ENCODE measurements around the gene SEPHS2.

The SEPHS2 gene

DNA sequence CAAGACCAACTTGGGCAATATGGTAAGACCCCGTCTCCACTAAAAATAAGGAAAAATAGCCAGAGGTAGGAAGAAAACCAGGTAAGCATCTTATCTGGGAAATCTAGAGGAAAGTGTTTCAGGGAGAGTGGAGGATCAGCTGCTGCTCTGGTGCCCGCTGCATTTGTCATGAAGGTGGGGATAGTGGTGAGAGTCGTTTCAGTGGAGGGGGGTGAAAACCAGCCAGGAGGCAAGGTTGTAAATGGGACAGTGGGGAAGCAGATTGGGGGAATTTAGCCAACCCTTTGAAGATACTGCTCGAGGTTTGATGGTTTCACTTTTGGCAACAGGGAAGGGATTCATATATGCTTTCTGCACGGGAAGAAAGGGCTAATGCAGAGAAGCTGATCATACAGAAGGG lies 24.7 kb downstream of the SEPHS2 start:
- peaks cover 55% of the 10 kb centered on the region for H3K36me3 ChIP-seq (ENCODE audit: insufficient read depth, insufficient read length, low read length)

GRCh38 chr16:30418350-30419181 lies 27.1 kb downstream of the SEPHS2 start:
- no peaks in the 10 kb centered on the region for H3K9me3 ChIP-seq (ENCODE audit: insufficient read depth, low read length)
- H3K27me3 ChIP-seq (ENCODE audit: insufficient read depth, insufficient read length), result no peaks in the 10 kb centered on the region
- peaks cover 2% of the 10 kb centered on the region for H3K4me1 ChIP-seq (ENCODE audit: insufficient read depth, insufficient read length)
- peak overlapping the region; percentile 60 for H3K4me3 ChIP-seq (ENCODE audit: insufficient read length, low read depth)
- peak overlapping the region; percentile 92 for H3K9ac ChIP-seq (ENCODE audit: insufficient read length, low read depth)
- peaks cover 45% of the 10 kb centered on the region for H3K36me3 ChIP-seq (ENCODE audit: insufficient read depth, insufficient read length, low read length)
- TF ChIP-seq SUZ12 (IDR thresholded peaks at IDR 0.05; ENCODE audit: extremely low read depth, insufficient read depth, insufficient read length), result no peak
- TF ChIP-seq ZNF274 (IDR thresholded peaks at IDR 0.05; ENCODE audit: low read depth, low read length), result no peak
- no peak for TF ChIP-seq YY1 (IDR thresholded peaks at IDR 0.05; ENCODE audit: insufficient read depth, insufficient read length)
- no peak for DNase-seq (ENCODE audit: low read depth, low spot score)

More for the DNA sequence above, 24.7 kb downstream of the SEPHS2 start:
- H3K27me3 ChIP-seq (ENCODE audit: insufficient read depth, insufficient read length), result no peaks in the 10 kb centered on the region
- no peak for DNase-seq (ENCODE audit: low read depth, low spot score)
- peaks cover 2% of the 10 kb centered on the region for H3K4me1 ChIP-seq (ENCODE audit: insufficient read depth, insufficient read length)
- TF ChIP-seq ZNF274 (IDR thresholded peaks at IDR 0.05; ENCODE audit: low read depth, low read length) (no peak), SUZ12 (IDR thresholded peaks at IDR 0.05; ENCODE audit: extremely low read depth, insufficient read depth, insufficient read length) (no peak), YY1 (IDR thresholded peaks at IDR 0.05; ENCODE audit: insufficient read depth, insufficient read length) (no peak)
- H3K9ac ChIP-seq (ENCODE audit: insufficient read length, low read depth), result no peak overlapping the region
- no peaks in the 10 kb centered on the region for H3K9me3 ChIP-seq (ENCODE audit: insufficient read depth, low read length)
- no peak overlapping the region for H3K4me3 ChIP-seq (ENCODE audit: insufficient read length, low read depth)

DNA sequence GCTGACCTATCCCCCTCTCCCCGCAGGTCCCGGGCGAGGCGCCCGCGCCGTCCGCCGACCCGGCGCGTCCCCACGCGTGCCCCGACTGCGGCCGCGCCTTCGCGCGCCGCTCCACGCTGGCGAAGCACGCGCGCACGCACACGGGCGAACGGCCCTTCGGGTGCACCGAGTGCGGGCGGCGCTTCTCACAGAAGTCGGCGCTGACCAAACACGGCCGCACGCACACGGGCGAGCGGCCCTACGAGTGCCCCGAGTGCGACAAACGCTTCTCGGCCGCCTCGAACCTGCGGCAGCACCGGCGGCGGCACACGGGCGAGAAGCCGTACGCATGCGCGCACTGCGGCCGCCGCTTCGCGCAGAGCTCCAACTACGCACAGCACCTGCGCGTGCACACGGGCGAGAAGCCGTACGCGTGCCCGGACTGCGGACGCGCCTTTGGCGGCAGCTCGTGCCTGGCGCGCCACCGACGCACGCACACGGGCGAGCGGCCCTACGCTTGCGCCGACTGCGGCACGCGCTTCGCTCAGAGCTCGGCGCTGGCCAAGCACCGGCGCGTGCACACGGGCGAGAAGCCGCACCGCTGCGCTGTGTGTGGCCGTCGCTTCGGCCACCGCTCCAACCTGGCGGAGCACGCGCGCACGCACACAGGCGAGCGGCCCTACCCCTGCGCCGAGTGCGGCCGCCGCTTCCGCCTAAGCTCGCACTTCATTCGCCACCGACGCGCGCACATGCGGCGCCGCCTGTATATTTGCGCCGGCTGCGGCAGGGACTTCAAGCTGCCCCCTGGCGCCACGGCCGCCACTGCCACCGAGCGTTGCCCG lies 27.9 kb downstream of the SEPHS2 start:
- H3K9me3 ChIP-seq (ENCODE audit: insufficient read depth, low read length), result no peaks in the 10 kb centered on the region
- peak overlapping the region; percentile 92 for H3K9ac ChIP-seq (ENCODE audit: insufficient read length, low read depth)
- DNase-seq (ENCODE audit: low read depth, low spot score), result peak; percentile 94
- peak overlapping the region; percentile 60 for H3K4me3 ChIP-seq (ENCODE audit: insufficient read length, low read depth)
- H3K4me1 ChIP-seq (ENCODE audit: insufficient read depth, insufficient read length), result peaks cover 2% of the 10 kb centered on the region
- H3K36me3 ChIP-seq (ENCODE audit: insufficient read depth, insufficient read length, low read length), result peaks cover 48% of the 10 kb centered on the region
- no peaks in the 10 kb centered on the region for H3K27me3 ChIP-seq (ENCODE audit: insufficient read depth, insufficient read length)
- TF ChIP-seq ZNF274 (IDR thresholded peaks at IDR 0.05; ENCODE audit: low read depth, low read length) (no peak), SUZ12 (IDR thresholded peaks at IDR 0.05; ENCODE audit: extremely low read depth, insufficient read depth, insufficient read length) (no peak), YY1 (IDR thresholded peaks at IDR 0.05; ENCODE audit: insufficient read depth, insufficient read length) (no peak)

- Histone ChIP-seq H3K9ac (ENCODE audit: insufficient read length, low read depth) (peak overlapping the region; percentile 92), H3K27me3 (ENCODE audit: insufficient read depth, insufficient read length) (no peaks in the 10 kb centered on the region), H3K4me1 (ENCODE audit: insufficient read depth, insufficient read length) (peaks cover 2% of the 10 kb centered on the region), H3K4me3 (ENCODE audit: insufficient read length, low read depth) (peak overlapping the region; percentile 60), H3K36me3 (ENCODE audit: insufficient read depth, insufficient read length, low read length) (peaks cover 49% of the 10 kb centered on the region), H3K9me3 (ENCODE audit: insufficient read depth, low read length) (no peaks in the 10 kb centered on the region)
- DNase-seq (ENCODE audit: low read depth, low spot score), result no peak
- no peak for TF ChIP-seq SUZ12 (IDR thresholded peaks at IDR 0.05; ENCODE audit: extremely low read depth, insufficient read depth, insufficient read length)
- no peak for TF ChIP-seq YY1 (IDR thresholded peaks at IDR 0.05; ENCODE audit: insufficient read depth, insufficient read length)
- no peak for TF ChIP-seq ZNF274 (IDR thresholded peaks at IDR 0.05; ENCODE audit: low read depth, low read length)
Observed at GRCh38 chr16:30416624-30417528, 28.8 kb downstream of the SEPHS2 start.

DNA sequence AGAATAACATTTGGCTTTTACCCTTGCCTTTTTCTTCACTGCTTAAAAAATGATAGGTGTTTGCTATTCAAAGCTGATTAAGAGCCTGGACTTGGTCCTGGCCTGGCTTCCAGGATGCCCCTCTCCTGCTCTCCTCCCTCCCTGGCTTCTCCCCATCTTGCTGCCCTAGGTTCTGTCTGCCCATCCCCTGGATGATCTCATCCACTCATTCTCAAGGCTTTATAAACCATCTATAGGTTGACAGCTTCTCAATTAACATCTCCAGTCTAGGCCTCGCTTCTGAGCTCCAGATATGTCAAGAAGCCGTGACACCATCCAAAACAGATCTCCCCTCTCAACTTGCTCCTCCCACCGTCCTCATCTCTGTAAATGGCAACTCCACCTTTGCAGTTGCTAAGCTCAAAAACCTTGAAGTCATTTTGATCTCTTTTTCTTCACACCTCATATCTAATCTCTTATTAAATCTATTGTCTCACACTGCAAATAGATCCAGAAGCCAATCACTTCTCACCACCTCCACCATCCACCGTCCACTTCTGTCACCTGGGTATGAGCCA lies 29.5 kb downstream of the SEPHS2 start:
- no peak for TF ChIP-seq YY1 (IDR thresholded peaks at IDR 0.05; ENCODE audit: insufficient read depth, insufficient read length)
- TF ChIP-seq ZNF274 (IDR thresholded peaks at IDR 0.05; ENCODE audit: low read depth, low read length), result no peak
- H3K27me3 ChIP-seq (ENCODE audit: insufficient read depth, insufficient read length), result no peaks in the 10 kb centered on the region
- H3K36me3 ChIP-seq (ENCODE audit: insufficient read depth, insufficient read length, low read length), result peaks cover 51% of the 10 kb centered on the region
- H3K4me3 ChIP-seq (ENCODE audit: insufficient read length, low read depth), result no peak overlapping the region
- no peak overlapping the region for H3K9ac ChIP-seq (ENCODE audit: insufficient read length, low read depth)
- no peak for DNase-seq (ENCODE audit: low read depth, low spot score)
- no peaks in the 10 kb centered on the region for H3K9me3 ChIP-seq (ENCODE audit: insufficient read depth, low read length)
- peaks cover 2% of the 10 kb centered on the region for H3K4me1 ChIP-seq (ENCODE audit: insufficient read depth, insufficient read length)

- TF ChIP-seq YY1 (IDR thresholded peaks at IDR 0.05; ENCODE audit: insufficient read depth, insufficient read length) (no peak), ZNF274 (IDR thresholded peaks at IDR 0.05; ENCODE audit: low read depth, low read length) (no peak), SUZ12 (IDR thresholded peaks at IDR 0.05; ENCODE audit: extremely low read depth, insufficient read depth, insufficient read length) (no peak)
- Histone ChIP-seq H3K36me3 (ENCODE audit: insufficient read depth, insufficient read length, low read length) (peaks cover 47% of the 10 kb centered on the region), H3K27me3 (ENCODE audit: insufficient read depth, insufficient read length) (no peaks in the 10 kb centered on the region), H3K4me3 (ENCODE audit: insufficient read length, low read depth) (no peak overlapping the region), H3K4me1 (ENCODE audit: insufficient read depth, insufficient read length) (peaks cover 6% of the 10 kb centered on the region), H3K9ac (ENCODE audit: insufficient read length, low read depth) (no peak overlapping the region), H3K9me3 (ENCODE audit: insufficient read depth, low read length) (no peaks in the 10 kb centered on the region)
- DNase-seq (ENCODE audit: low read depth, low spot score), result no peak
Observed at GRCh38 chr16:30414159-30414558, 31.5 kb downstream of the SEPHS2 start.

All from NT2/D1 (cell line).